ENCODE results near the gene GDA. TPM values are rescaled to one million over a fixed set of nuclear protein-coding genes. Genes with fewer than 3 reads are reported as not detected.

Gene GDA
- total RNA-seq, 2 experiments from 2014 or later = not detected

DNA sequence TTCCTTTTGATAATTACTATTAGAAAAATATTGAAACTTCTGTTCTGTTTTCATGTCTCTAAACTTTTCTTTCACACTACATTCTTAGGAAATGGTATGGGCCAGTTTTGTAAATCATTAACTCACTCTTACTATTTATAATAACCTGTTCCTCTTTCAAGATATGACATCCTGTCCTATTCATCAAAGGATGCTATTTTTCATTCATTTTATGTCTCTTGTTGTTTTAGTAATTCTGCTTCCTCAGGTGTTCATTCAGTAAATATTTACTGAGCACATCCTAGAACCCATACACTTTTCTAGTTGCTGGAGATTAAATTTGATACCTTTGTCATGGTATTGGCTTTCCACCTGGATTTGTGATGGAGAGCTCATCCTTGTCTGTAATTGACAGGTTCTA is 58.0 kb downstream of the GDA start:
- no peaks in the 10 kb centered on the region for H3K36me3 Mint-ChIP-seq (ENCODE audit: low read depth)
- ATAC-seq = no peak
- ChIA-PET POLR2A (no interaction called here), CTCF (interaction anchor here (1.3 kb wide), 1 partner anchor 168 kb away, joined by 6 read pairs; no protein-coding TSS in a partner anchor)
- intact Hi-C loops (cut with micrococcal nuclease) = no loop called here
- no peaks in the 10 kb centered on the region for H3K4me1 Mint-ChIP-seq (ENCODE audit: low read depth)
- no peaks in the 10 kb centered on the region for H3K9me3 Mint-ChIP-seq
- no peak for DNase-seq
- TF ChIP-seq, protein P1, sequence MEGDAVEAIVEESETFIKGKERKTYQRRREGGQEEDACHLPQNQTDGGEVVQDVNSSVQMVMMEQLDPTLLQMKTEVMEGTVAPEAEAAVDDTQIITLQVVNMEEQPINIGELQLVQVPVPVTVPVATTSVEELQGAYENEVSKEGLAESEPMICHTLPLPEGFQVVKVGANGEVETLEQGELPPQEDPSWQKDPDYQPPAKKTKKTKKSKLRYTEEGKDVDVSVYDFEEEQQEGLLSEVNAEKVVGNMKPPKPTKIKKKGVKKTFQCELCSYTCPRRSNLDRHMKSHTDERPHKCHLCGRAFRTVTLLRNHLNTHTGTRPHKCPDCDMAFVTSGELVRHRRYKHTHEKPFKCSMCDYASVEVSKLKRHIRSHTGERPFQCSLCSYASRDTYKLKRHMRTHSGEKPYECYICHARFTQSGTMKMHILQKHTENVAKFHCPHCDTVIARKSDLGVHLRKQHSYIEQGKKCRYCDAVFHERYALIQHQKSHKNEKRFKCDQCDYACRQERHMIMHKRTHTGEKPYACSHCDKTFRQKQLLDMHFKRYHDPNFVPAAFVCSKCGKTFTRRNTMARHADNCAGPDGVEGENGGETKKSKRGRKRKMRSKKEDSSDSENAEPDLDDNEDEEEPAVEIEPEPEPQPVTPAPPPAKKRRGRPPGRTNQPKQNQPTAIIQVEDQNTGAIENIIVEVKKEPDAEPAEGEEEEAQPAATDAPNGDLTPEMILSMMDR (IDR thresholded peaks at IDR 0.05) = no peak
- no peak overlapping the region for H3K4me3 Mint-ChIP-seq
- H3K27me3 Mint-ChIP-seq = peaks cover 10% of the 10 kb centered on the region
- no peak overlapping the region for H3K27ac Mint-ChIP-seq

DNA sequence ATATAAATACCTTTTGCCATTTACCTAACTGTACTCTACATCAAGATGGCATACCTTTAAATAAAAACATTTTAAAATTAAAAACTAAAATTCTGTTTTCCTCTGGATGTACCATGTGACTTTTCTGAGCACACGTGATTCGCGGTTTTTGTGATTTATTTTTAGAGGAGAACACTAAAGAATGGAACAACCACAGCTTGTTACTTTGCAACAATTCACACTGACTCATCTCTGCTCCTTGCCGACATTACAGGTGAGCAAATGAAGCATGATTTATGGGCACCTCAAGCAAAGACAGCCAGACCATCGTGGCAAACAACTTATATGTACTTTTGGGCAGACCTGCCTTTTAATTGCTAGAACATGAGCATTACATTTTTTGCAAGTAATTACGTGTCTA is 61.3 kb downstream of the GDA start:
- TF ChIP-seq, protein P1 (IDR thresholded peaks at IDR 0.05) = no peak
- Mint-ChIP-seq H3K27ac (no peak overlapping the region), H3K4me3 (no peak overlapping the region), H3K4me1 (ENCODE audit: low read depth) (no peaks in the 10 kb centered on the region), H3K27me3 (peaks cover 9% of the 10 kb centered on the region), H3K9me3 (no peaks in the 10 kb centered on the region), H3K36me3 (ENCODE audit: low read depth) (no peaks in the 10 kb centered on the region)
- ATAC-seq (no peak), DNase-seq (no peak)
- intact Hi-C loops (cut with micrococcal nuclease) = no loop called here
- ChIA-PET POLR2A (no interaction called here), CTCF (no interaction called here)

DNA sequence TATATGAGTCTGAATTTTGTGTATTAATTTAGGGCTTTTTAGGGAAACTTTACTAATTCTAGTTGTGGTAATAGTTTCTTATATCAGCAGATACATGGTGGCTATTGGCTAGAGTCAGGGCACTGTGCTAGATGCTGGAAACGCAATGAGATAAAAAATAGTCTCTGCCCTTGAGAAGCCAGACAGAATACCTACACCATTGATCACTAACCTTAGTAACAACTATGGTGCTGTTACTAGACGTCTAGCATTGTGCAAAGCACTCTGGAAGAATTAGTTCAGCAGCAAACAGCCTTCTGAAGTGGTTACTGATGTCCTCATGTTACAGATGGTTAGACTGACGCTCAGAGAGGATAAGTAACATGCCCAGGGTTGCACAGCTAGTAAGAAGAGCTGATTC is 61.8 kb downstream of the GDA start:
- no peak overlapping the region for H3K4me3 Mint-ChIP-seq
- peaks cover 9% of the 10 kb centered on the region for H3K27me3 Mint-ChIP-seq
- DNase-seq (no peak), ATAC-seq (no peak)
- no peak overlapping the region for H3K27ac Mint-ChIP-seq
- no peaks in the 10 kb centered on the region for H3K4me1 Mint-ChIP-seq (ENCODE audit: low read depth)
- POLR2A ChIA-PET = no interaction called here
- CTCF ChIA-PET = no interaction called here
- intact Hi-C loops (cut with micrococcal nuclease) = no loop called here
- H3K36me3 Mint-ChIP-seq (ENCODE audit: low read depth) = no peaks in the 10 kb centered on the region
- TF ChIP-seq, protein P1 (IDR thresholded peaks at IDR 0.05) = no peak
- H3K9me3 Mint-ChIP-seq = no peaks in the 10 kb centered on the region

DNA sequence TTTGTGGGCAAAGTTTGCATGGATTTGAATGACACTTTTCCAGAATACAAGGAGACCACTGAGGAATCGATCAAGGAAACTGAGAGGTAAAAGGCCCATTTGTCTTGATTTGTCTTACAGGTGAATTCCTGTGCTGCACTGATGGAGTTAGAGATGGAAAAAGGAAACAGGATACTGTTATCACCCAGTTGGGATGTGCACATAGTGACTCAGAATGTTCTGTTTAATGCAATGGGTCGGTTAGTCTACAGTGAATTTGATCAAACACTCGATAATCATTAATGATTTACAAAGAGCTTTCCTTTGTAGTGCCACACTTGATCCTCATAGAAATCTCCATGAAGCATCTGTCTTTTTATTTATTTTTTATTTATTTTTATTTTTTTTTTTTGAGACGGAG is 64.7 kb downstream of the GDA start:
- TF ChIP-seq, protein P1 (IDR thresholded peaks at IDR 0.05) = no peak
- H3K27me3 Mint-ChIP-seq = peaks cover 9% of the 10 kb centered on the region
- DNase-seq (no peak), ATAC-seq (no peak)
- no peaks in the 10 kb centered on the region for H3K36me3 Mint-ChIP-seq (ENCODE audit: low read depth)
- H3K27ac Mint-ChIP-seq = no peak overlapping the region
- ChIA-PET CTCF (no interaction called here), POLR2A (no interaction called here)
- H3K4me3 Mint-ChIP-seq = no peak overlapping the region
- intact Hi-C loops (cut with micrococcal nuclease) = no loop called here
- H3K9me3 Mint-ChIP-seq = no peaks in the 10 kb centered on the region
- H3K4me1 Mint-ChIP-seq (ENCODE audit: low read depth) = no peaks in the 10 kb centered on the region

DNA sequence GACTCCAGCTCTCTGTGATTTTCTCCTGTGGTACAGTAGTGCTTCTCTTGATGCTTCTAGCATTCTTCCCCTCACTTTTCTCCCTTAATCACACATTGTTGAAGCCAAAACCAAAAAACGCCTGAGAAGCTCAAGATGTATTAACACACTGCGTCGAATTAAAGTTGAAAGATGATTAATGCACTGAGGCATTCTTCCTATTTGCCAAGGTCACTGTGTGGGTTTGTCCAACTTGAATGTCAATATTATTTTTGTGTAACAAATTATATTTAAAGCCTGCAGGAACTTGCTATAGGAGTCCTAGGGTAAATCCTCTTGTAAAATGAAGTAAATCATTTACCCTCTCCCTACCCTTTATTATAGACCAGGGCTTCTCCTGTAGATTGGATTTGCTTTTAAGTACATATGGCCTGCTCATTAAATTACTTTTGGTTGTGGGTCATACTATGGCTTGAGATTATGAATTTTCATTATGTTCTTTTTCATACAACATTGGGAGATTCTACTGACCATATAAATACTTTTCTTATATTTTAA is 68.1 kb downstream of the GDA start:
- intact Hi-C loops (cut with micrococcal nuclease) = no loop called here
- Mint-ChIP-seq H3K4me3 (no peak overlapping the region), H3K9me3 (peaks cover under 1% of the 10 kb centered on the region), H3K27me3 (peaks cover 7% of the 10 kb centered on the region), H3K4me1 (ENCODE audit: low read depth) (no peaks in the 10 kb centered on the region), H3K36me3 (ENCODE audit: low read depth) (no peaks in the 10 kb centered on the region), H3K27ac (no peak overlapping the region)
- ChIA-PET POLR2A (no interaction called here), CTCF (no interaction called here)
- DNase-seq = no peak
- TF ChIP-seq, protein P1 (IDR thresholded peaks at IDR 0.05) = no peak
- ATAC-seq = no peak
